Stomach smooth muscle (tissue), 2 donors: ENCODE data around the gene TMPRSS6.

Experiments
- H3K27ac ChIP-seq: one replicate; pipeline ENCODE4 v1.7.0; 2013; ENCODE audit warnings: mild to moderate bottlenecking, low read length, inconsistent platforms
- H3K27me3 ChIP-seq, 2 donors: one replicate each; pipeline ENCODE4 v1.7.0; 2013; ENCODE audit warnings: low read length in 2 of 2; ENCODE audit not compliant: insufficient read depth in 2 of 2, control insufficient read depth in 1 of 2
- H3K36me3 ChIP-seq, 2 donors: one replicate each; pipeline ENCODE4 v1.7.0; 2013; ENCODE audit warnings: low read length in 2 of 2; ENCODE audit not compliant: control insufficient read depth in 2 of 2, insufficient read depth in 2 of 2
- H3K4me1 ChIP-seq: one replicate; pipeline ENCODE4 v1.7.0; 2013; ENCODE audit warnings: low read length; ENCODE audit not compliant: control insufficient read depth, insufficient read depth
- H3K4me3 ChIP-seq, 2 donors: one replicate each; pipeline ENCODE4 v1.7.0; 2013; ENCODE audit warnings: low read length in 2 of 2
- H3K9ac ChIP-seq, 2 donors: one replicate each; pipeline ENCODE4 v1.7.0; 2013; ENCODE audit warnings: low read length in 2 of 2, mild to moderate bottlenecking in 1 of 2
- H3K9me3 ChIP-seq, 2 donors: one replicate each; pipeline ENCODE4 v1.7.0; 2013; ENCODE audit warnings: low read length in 2 of 2; ENCODE audit not compliant: control insufficient read depth in 2 of 2
- donor health status: healthy.
- donor health status: Pancreatic carcinoma.

Gene TMPRSS6

DNA sequence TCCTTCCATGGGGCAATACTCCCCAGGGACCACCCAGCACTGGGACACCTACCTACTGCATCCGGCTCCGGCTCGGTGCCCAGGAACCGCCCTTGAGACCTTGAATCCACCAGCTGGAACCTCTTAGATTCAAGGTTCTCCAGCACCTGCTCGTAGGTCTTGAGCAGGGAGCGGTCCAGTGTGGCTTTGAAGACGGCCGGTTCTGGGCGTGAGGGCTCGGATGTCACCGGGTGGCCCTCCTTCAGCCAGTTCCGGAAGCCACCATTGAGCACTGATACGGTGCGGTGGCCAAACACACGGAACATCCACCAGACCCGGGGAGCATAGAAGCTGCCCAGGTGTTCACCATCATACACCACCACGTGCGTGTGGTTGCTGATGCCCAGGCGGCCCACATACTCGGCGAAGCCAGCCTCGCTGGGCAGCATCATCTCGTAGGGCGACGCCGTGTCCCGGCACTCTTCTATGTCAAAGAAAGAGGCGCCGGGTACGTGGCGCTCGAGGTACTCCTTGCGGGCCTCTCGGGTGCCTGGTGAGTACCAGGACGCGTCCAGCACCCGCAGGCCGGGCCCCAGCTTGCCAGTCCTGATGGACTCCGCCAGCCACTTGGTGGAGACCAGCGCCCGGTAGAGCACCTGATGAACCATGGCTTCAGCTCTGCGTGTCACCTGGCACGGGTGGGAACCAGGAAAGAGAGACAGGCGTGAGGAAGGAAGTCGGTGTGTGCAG lies 91.3 kb downstream of the TMPRSS6 start:
- H3K4me3 ChIP-seq, result peak overlapping the region; percentile 75 to 85
- H3K9ac ChIP-seq, result peak overlapping the region; percentile 72 to 81
- no peaks in the 10 kb centered on the region for H3K9me3 ChIP-seq
- no peaks in the 10 kb centered on the region for H3K27me3 ChIP-seq
- H3K4me1 ChIP-seq, result peaks cover 42% of the 10 kb centered on the region
- H3K36me3 ChIP-seq, result peaks cover 0 to 3% of the 10 kb centered on the region in 2 donors
- peak overlapping the region; percentile 76 for H3K27ac ChIP-seq

DNA sequence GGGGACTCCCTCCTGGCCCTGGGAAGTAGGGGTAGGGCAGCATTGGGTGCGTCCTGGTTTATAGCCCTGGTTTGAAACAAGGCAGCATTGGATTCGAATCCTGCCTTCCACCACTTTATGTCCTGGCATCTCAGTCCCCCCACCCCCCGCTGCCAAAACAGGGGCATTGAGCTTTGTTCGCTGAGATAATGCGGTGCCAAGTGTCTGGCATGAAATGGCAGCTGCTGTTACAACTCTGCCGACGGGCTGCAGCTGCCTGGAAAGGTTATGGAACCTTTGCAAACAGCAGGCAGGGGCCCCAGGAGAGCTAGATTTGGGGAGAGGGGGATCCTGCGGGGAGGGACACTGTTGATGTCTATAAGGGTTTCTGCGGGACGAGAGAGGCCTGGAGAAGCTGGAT lies 92.2 kb downstream of the TMPRSS6 start:
- H3K27me3 ChIP-seq, result no peaks in the 10 kb centered on the region
- H3K9ac ChIP-seq, result peak overlapping the region in 1 of 2 donors; percentile 72
- no peak overlapping the region for H3K27ac ChIP-seq
- H3K36me3 ChIP-seq, result peaks cover 0 to 3% of the 10 kb centered on the region in 2 donors
- H3K9me3 ChIP-seq, result no peaks in the 10 kb centered on the region
- H3K4me3 ChIP-seq, result peak overlapping the region in 1 of 2 donors; percentile 85
- peaks cover 37% of the 10 kb centered on the region for H3K4me1 ChIP-seq

DNA sequence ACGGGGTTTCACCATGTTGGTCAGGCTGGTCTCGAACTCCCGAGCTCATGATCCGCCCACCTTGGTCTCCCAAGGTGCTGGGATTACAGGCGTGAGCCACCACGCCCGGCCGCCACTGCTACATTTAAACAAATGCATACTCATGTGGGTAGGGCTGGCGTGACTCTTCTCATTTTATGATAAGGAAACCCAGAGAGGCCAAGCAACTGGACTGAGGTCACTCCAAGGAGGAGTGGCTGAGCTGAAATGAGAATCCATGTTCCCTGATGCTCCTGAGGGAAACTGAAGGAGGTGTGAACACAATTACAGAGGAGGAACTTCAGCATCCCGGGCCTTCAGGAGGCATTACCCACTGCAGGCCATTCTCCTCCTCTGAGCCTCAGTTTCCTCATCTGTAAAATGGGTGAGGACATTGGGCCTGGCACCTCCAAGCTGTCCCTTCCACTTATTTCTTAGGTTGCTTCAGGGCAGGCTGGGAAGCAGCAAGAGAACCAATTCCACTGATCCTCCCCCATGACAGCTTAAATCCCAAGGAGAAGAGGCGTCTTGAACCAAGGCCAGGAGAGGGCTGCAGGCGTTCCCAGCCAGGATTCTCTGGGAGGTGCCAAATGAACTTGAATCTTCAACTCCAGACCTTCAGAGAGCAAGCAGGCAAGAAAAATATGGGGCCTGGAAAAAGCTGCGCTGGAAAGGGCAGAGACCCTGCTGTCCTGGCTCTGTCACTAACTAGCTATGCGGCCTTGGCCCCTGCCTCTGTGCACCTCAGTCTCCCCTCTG lies 93.2 kb downstream of the TMPRSS6 start:
- H3K27ac ChIP-seq, result no peak overlapping the region
- H3K4me1 ChIP-seq, result peaks cover 43% of the 10 kb centered on the region
- H3K36me3 ChIP-seq, result peaks cover 0 to 3% of the 10 kb centered on the region in 2 donors
- no peak overlapping the region for H3K9ac ChIP-seq
- no peak overlapping the region for H3K4me3 ChIP-seq
- no peaks in the 10 kb centered on the region for H3K9me3 ChIP-seq
- H3K27me3 ChIP-seq, result no peaks in the 10 kb centered on the region

GRCh38 chr22:37015587-37015878 lies 94.0 kb downstream of the TMPRSS6 start:
- Histone ChIP-seq H3K4me1 (peaks cover 40% of the 10 kb centered on the region), H3K36me3 (peaks cover 0 to 3% of the 10 kb centered on the region in 2 donors), H3K9me3 (no peaks in the 10 kb centered on the region), H3K27ac (no peak overlapping the region), H3K27me3 (no peaks in the 10 kb centered on the region), H3K4me3 (no peak overlapping the region), H3K9ac (no peak overlapping the region)
